SK-N-SH treated with all-trans-retinoic acid at 6 μM for 48 hours (cell line): ENCODE results near the gene ADAMTSL1.

ENCODE experiments used
- ATAC-seq: fragments of 200-7000 bp; cut with Tn5 transposase; 3 replicates; pipeline ENCODE4 v1.9.1; 2020; ENCODE audit warnings: mild to moderate bottlenecking, moderate library complexity
- ARNTL ChIP-seq: fragments of 450-650 bp; formaldehyde crosslinking; IDR thresholded peaks from 2 replicates; pipeline ENCODE4 v1.5.0; 2020; ENCODE audit warnings: low read depth, mild to moderate bottlenecking, moderate library complexity, borderline replicate concordance
- BACH2 ChIP-seq: fragments of 250-450 bp; sonication (Bioruptor Pico); IDR thresholded peaks from 2 replicates; pipeline ENCODE4 v1.9.0; 2021; ENCODE audit warnings: mild to moderate bottlenecking, borderline replicate concordance
- CSDC2 ChIP-seq: fragments of 250-450 bp; sonication (Bioruptor Pico); IDR thresholded peaks from 2 replicates; pipeline ENCODE4 v1.5.0; 2020; ENCODE audit warnings: mild to moderate bottlenecking, moderate library complexity
- ESRRG ChIP-seq: fragments of 250-450 bp; sonication (Bioruptor Pico); IDR thresholded peaks from 2 replicates; pipeline ENCODE4 v1.6.1; 2021; ENCODE audit warnings: mild to moderate bottlenecking
- GLIS3 ChIP-seq: fragments of 250-450 bp; sonication (Bioruptor Pico); IDR thresholded peaks from 2 replicates; pipeline ENCODE4 v1.5.0; 2020; ENCODE audit warnings: mild to moderate bottlenecking, moderate library complexity
- ISL1 ChIP-seq: fragments of 250-450 bp; sonication (Bioruptor Pico); IDR thresholded peaks from 2 replicates; pipeline ENCODE4 v2.1.2; 2022; ENCODE audit warnings: mild to moderate bottlenecking, moderate library complexity
- OSR1 ChIP-seq: fragments of 250-450 bp; sonication (Bioruptor Pico); IDR thresholded peaks from 2 replicates; pipeline ENCODE4 v1.8.0; 2022; ENCODE audit warnings: moderate library complexity, mild to moderate bottlenecking, inconsistent platforms
- RARB ChIP-seq: fragments of 250-450 bp; sonication (Bioruptor Pico); IDR thresholded peaks from 2 replicates; pipeline ENCODE4 v1.8.0; 2021; ENCODE audit warnings: mild to moderate bottlenecking, moderate library complexity
- SNAI2 ChIP-seq: fragments of 250-450 bp; sonication (Bioruptor Pico); IDR thresholded peaks from 2 replicates; pipeline ENCODE4 v1.5.0; 2020; ENCODE audit warnings: mild to moderate bottlenecking, moderate library complexity
- TOX ChIP-seq: fragments of 250-450 bp; sonication (Bioruptor Pico); IDR thresholded peaks from 2 replicates; pipeline ENCODE4 v1.8.0; 2021; ENCODE audit warnings: mild to moderate bottlenecking, moderate library complexity, borderline replicate concordance
- ZC3H10 ChIP-seq: fragments of 250-450 bp; sonication (Bioruptor Pico); IDR thresholded peaks from 2 replicates; pipeline ENCODE4 v1.5.1; 2021; ENCODE audit warnings: mild to moderate bottlenecking, moderate library complexity
- ZFP3 ChIP-seq: fragments of 250-450 bp; sonication (Bioruptor Pico); IDR thresholded peaks from 2 replicates; pipeline ENCODE4 v1.5.0; 2020; ENCODE audit warnings: mild to moderate bottlenecking, moderate library complexity
- ZFP30 ChIP-seq: fragments of 450-650 bp; formaldehyde crosslinking; IDR thresholded peaks from 2 replicates; pipeline ENCODE4 v1.5.0; 2022; ENCODE audit warnings: mild to moderate bottlenecking, moderate library complexity
- ZNF565 ChIP-seq: fragments of 450-650 bp; formaldehyde crosslinking; conservative IDR thresholded peaks from 2 replicates; pipeline ENCODE4 v1.5.0; 2020; ENCODE audit warnings: low read depth, mild to moderate bottlenecking, moderate library complexity
- ZNF70 ChIP-seq: fragments of 450-650 bp; formaldehyde crosslinking; IDR thresholded peaks from 2 replicates; pipeline ENCODE4 v1.5.0; 2020; ENCODE audit warnings: mild to moderate bottlenecking, moderate library complexity
- ZNF8 ChIP-seq: fragments of 450-650 bp; formaldehyde crosslinking; IDR thresholded peaks from 2 replicates; pipeline ENCODE4 v1.5.0; 2020; ENCODE audit warnings: mild to moderate bottlenecking, moderate library complexity
- TF ChIP-seq, protein P1 (sequence below): fragments of 250-450 bp; sonication (Bioruptor Pico); IDR thresholded peaks from 2 replicates; pipeline ENCODE4 v1.8.0; 2020; ENCODE audit warnings: mild to moderate bottlenecking, moderate library complexity, borderline replicate concordance
- TF ChIP-seq, protein P2 (sequence below): fragments of 250-450 bp; sonication (Bioruptor Pico); IDR thresholded peaks from 2 replicates; pipeline ENCODE4 v1.5.1; 2020; ENCODE audit warnings: low read depth, mild to moderate bottlenecking, moderate library complexity
- TF ChIP-seq, protein P3 (sequence below): fragments of 250-450 bp; sonication (Bioruptor Pico); IDR thresholded peaks from 2 replicates; pipeline ENCODE4 v1.5.1; 2021; ENCODE audit warnings: mild to moderate bottlenecking, moderate library complexity
- TF ChIP-seq, protein P4 (sequence below): fragments of 250-450 bp; sonication (Bioruptor Pico); IDR thresholded peaks from 2 replicates; pipeline ENCODE4 v1.8.0; 2021; ENCODE audit warnings: low read depth, mild to moderate bottlenecking, moderate library complexity, borderline replicate concordance
- TF ChIP-seq, protein P5 (sequence below): fragments of 250-450 bp; sonication (Bioruptor Pico); IDR thresholded peaks from 2 replicates; pipeline ENCODE4 v1.5.0; 2020; ENCODE audit warnings: mild to moderate bottlenecking, moderate library complexity

The ADAMTSL1 gene

DNA sequence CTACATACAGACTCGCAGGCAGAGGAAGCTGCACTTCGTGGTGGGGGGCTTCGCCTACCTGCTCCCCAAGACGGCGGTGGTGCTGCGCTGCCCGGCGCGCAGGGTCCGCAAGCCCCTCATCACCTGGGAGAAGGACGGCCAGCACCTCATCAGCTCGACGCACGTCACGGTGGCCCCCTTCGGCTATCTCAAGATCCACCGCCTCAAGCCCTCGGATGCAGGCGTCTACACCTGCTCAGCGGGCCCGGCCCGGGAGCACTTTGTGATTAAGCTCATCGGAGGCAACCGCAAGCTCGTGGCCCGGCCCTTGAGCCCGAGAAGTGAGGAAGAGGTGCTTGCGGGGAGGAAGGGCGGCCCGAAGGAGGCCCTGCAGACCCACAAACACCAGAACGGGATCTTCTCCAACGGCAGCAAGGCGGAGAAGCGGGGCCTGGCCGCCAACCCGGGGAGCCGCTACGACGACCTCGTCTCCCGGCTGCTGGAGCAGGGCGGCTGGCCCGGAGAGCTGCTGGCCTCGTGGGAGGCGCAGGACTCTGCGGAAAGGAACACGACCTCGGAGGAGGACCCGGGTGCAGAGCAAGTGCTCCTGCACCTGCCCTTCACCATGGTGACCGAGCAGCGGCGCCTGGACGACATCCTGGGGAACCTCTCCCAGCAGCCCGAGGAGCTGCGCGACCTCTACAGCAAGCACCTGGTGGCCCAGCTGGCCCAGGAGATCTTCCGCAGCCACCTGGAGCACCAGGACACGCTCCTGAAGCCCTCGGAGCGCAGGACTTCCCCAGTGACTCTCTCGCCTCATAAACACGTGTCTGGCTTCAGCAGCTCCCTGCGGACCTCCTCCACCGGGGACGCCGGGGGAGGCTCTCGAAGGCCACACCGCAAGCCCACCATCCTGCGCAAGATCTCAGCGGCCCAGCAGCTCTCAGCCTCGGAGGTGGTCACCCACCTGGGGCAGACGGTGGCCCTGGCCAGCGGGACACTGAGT lies 303.2 kb downstream of the ADAMTSL1 start (continued):
- TF ChIP-seq, protein P1, sequence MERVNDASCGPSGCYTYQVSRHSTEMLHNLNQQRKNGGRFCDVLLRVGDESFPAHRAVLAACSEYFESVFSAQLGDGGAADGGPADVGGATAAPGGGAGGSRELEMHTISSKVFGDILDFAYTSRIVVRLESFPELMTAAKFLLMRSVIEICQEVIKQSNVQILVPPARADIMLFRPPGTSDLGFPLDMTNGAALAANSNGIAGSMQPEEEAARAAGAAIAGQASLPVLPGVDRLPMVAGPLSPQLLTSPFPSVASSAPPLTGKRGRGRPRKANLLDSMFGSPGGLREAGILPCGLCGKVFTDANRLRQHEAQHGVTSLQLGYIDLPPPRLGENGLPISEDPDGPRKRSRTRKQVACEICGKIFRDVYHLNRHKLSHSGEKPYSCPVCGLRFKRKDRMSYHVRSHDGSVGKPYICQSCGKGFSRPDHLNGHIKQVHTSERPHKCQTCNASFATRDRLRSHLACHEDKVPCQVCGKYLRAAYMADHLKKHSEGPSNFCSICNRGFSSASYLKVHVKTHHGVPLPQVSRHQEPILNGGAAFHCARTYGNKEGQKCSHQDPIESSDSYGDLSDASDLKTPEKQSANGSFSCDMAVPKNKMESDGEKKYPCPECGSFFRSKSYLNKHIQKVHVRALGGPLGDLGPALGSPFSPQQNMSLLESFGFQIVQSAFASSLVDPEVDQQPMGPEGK: no peak
- TF ChIP-seq BACH2: no peak
- TF ChIP-seq ARNTL (CRISPR knock-in tag): no peak
- no peak for TF ChIP-seq ZNF70 (CRISPR knock-in tag)
- TF ChIP-seq, protein P2, sequence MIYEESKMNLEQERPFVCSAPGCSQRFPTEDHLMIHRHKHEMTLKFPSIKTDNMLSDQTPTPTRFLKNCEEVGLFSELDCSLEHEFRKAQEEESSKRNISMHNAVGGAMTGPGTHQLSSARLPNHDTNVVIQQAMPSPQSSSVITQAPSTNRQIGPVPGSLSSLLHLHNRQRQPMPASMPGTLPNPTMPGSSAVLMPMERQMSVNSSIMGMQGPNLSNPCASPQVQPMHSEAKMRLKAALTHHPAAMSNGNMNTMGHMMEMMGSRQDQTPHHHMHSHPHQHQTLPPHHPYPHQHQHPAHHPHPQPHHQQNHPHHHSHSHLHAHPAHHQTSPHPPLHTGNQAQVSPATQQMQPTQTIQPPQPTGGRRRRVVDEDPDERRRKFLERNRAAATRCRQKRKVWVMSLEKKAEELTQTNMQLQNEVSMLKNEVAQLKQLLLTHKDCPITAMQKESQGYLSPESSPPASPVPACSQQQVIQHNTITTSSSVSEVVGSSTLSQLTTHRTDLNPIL: no peak
- TF ChIP-seq TOX: no peak

DNA sequence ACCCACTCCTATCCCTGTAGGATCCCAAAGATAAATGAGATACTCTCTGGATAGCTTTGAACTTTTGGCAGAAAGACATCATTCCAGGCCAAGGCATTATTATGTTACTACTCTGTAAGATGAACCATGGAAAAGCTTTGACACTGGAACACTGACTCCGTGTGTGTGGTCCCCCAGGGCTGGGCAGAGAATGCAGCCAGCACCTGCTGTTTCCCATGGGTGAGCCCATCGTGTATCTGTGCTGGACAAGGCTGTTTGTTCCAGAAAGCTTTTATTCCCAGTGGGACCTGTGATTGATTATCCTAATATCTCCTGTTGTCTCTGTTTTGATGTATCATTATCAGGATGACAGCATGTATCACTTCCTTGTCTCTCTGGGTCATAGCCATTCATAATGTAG lies 304.2 kb downstream of the ADAMTSL1 start:
- no peak for ATAC-seq
- TF ChIP-seq ZFP30: no peak
- no peak for TF ChIP-seq ISL1 (CRISPR knock-in tag)
- TF ChIP-seq ZNF8 (CRISPR knock-in tag): no peak
- TF ChIP-seq RARB: no peak
- TF ChIP-seq ESRRG (CRISPR knock-in tag): no peak
- no peak for TF ChIP-seq ZNF565
- TF ChIP-seq, protein P3, sequence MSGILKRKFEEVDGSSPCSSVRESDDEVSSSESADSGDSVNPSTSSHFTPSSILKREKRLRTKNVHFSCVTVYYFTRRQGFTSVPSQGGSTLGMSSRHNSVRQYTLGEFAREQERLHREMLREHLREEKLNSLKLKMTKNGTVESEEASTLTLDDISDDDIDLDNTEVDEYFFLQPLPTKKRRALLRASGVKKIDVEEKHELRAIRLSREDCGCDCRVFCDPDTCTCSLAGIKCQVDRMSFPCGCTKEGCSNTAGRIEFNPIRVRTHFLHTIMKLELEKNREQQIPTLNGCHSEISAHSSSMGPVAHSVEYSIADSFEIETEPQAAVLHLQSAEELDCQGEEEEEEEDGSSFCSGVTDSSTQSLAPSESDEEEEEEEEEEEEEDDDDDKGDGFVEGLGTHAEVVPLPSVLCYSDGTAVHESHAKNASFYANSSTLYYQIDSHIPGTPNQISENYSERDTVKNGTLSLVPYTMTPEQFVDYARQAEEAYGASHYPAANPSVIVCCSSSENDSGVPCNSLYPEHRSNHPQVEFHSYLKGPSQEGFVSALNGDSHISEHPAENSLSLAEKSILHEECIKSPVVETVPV (CRISPR knock-in tag): no peak
- no peak for TF ChIP-seq SNAI2 (CRISPR knock-in tag)
- TF ChIP-seq ARNTL (CRISPR knock-in tag): no peak
- TF ChIP-seq GLIS3: no peak
- no peak for TF ChIP-seq ZFP3 (CRISPR knock-in tag)
- TF ChIP-seq, protein P4, sequence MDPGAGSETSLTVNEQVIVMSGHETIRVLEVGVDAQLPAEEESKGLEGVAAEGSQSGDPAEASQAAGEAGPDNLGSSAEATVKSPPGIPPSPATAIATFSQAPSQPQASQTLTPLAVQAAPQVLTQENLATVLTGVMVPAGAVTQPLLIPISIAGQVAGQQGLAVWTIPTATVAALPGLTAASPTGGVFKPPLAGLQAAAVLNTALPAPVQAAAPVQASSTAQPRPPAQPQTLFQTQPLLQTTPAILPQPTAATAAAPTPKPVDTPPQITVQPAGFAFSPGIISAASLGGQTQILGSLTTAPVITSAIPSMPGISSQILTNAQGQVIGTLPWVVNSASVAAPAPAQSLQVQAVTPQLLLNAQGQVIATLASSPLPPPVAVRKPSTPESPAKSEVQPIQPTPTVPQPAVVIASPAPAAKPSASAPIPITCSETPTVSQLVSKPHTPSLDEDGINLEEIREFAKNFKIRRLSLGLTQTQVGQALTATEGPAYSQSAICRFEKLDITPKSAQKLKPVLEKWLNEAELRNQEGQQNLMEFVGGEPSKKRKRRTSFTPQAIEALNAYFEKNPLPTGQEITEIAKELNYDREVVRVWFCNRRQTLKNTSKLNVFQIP (CRISPR knock-in tag): no peak
- TF ChIP-seq CSDC2: no peak
- TF ChIP-seq ZC3H10 (CRISPR knock-in tag): no peak
- no peak for TF ChIP-seq OSR1
- TF ChIP-seq, protein P1: no peak
- no peak for TF ChIP-seq TOX
- TF ChIP-seq ZNF70 (CRISPR knock-in tag): no peak
- TF ChIP-seq, protein P5, sequence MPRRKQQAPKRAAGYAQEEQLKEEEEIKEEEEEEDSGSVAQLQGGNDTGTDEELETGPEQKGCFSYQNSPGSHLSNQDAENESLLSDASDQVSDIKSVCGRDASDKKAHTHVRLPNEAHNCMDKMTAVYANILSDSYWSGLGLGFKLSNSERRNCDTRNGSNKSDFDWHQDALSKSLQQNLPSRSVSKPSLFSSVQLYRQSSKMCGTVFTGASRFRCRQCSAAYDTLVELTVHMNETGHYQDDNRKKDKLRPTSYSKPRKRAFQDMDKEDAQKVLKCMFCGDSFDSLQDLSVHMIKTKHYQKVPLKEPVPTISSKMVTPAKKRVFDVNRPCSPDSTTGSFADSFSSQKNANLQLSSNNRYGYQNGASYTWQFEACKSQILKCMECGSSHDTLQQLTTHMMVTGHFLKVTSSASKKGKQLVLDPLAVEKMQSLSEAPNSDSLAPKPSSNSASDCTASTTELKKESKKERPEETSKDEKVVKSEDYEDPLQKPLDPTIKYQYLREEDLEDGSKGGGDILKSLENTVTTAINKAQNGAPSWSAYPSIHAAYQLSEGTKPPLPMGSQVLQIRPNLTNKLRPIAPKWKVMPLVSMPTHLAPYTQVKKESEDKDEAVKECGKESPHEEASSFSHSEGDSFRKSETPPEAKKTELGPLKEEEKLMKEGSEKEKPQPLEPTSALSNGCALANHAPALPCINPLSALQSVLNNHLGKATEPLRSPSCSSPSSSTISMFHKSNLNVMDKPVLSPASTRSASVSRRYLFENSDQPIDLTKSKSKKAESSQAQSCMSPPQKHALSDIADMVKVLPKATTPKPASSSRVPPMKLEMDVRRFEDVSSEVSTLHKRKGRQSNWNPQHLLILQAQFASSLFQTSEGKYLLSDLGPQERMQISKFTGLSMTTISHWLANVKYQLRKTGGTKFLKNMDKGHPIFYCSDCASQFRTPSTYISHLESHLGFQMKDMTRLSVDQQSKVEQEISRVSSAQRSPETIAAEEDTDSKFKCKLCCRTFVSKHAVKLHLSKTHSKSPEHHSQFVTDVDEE (CRISPR knock-in tag): no peak
